Renal cortex interstitium (tissue), 11 donors: Measurements from ENCODE around the gene FAM174B. TPM values are rescaled to one million over a fixed set of nuclear protein-coding genes. Genes with fewer than 3 reads are reported as not detected.
"Not testable (repeated sequence)": the region's sequence is repeated elsewhere in the genome, so short reads cannot be mapped to it uniquely, and the experiment has no call there.

Experiments used
- DNase-seq, 11 donors: peaks; one replicate each; pipeline ENCODE4 v3.0.0-alpha.2; 2013; ENCODE audit warnings: low read depth in 9 of 11, low spot score in 4 of 11; ENCODE audit errors: extremely low read depth in 1 of 11
- polyA plus RNA-seq, 3 donors: library from polyadenylated mRNA; unstranded; fragments of 120-200 nt; gene quantifications; one replicate each; pipeline ENCODE4 v1.2.1, GENCODE V29; 2013; ENCODE audit not compliant: insufficient read length in 3 of 3

The FAM174B gene
- polyA plus RNA-seq, 3 donors, result 26.2 to 31.8 (median 30.3) TPM

DNA sequence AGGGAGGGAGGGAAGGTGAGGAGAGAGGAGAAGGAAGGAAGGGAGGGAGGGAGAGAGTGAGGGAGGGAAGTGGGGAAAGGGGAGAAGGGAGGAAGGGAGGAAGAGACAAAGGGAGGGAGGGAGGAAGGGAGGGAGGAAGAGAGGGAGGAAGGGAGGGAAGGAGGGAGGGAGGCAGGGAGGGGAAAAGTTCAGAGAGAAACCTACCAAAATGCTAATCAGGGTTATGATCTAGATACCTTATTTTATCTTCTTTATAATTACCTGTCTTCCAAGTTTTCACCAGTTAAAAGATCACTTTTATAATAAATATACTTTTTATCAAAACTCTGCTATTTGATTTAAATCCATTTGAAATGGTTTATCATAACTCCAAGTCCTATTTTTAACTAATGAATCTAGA lies 44.4 kb downstream of the FAM174B start:
- DNase-seq, result no peak

DNA sequence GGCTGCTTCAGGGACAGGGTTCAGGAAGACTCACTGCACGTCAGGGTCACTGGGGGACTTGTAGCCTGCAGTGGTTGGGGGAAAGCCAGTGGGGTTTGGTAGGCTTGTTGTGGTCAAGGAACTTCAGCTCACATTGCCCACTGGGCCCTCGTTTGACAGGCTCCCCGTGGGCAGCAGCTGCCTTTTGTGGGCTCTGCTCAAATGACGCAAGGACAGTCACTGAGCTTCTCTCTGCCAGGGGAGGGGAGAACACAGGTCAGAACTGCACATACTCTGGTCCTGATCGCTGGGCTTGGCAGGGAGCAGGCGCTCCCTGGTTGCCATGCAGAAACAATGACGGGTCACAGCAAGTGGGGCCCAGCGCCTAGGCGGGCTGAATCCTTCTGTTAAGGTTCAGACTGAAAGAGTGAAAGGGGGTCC lies 45.5 kb downstream of the FAM174B start:
- no peak for DNase-seq

- no peak for DNase-seq
These were observed 46.5 kb downstream of the FAM174B start for GRCh38 chr15:92608866-92609700.

DNA sequence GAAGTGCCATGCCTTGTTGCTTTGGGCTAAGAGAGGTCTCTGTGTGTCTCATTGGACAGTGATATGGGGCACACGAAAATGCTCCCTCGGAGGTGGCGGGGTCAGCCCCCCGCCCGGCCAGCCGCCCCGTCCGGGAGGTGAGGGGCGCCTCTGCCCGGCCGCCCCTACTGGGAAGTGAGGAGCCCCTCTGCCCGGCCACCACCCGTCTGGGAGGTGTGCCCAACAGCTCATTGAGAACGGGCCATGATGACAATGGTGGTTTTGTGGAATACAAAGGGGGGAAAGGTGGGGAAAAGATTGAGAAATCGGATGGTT lies 48.8 kb downstream of the FAM174B start:
- DNase-seq, result not testable (repeated sequence)

- no peak for DNase-seq
These were observed 49.3 kb downstream of the FAM174B start for GRCh38 chr15:92606126-92606835.

GRCh38 chr15:92605225-92605944 lies 50.2 kb downstream of the FAM174B start:
- DNase-seq, result no peak

- DNase-seq, result no peak
These were observed 51.7 kb downstream of the FAM174B start for GRCh38 chr15:92603743-92604470.

GRCh38 chr15:92603278-92603677 lies 52.3 kb downstream of the FAM174B start:
- DNase-seq, result no peak

GRCh38 chr15:92602267-92602593 lies 53.3 kb downstream of the FAM174B start:
- no peak for DNase-seq

DNA sequence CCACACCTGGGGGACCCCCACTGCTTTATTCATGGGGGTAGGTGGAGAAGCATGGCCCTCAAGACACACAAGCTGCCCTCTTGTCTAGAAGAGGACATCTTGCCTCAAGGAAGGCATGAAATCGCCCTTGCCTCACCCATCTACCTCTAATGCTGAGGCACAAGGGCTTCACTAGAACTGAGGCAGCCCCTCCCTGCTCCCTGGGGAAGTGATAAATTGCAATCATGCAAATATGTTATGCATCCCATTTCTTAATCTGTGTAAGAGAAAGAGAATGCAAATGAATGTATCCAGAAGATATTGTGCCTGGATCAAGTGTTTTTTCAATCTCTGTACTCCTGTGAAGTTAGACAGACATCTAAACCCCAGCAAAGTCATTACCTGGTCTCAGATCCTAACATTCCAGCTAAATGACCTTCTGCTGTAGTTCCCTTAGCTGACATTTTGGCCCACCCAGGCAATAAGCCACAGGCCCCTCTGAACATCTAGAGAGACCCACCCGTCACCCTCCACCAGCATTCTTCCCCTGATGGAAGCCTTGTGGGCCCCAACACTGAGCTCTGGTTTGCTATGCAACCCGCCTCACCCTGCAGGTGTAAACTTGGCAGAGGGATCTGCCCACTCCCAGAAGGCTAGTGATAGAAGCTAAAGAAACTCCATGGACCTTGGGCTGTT lies 53.8 kb downstream of the FAM174B start:
- DNase-seq, result no peak

GRCh38 chr15:92600856-92601255 lies 54.7 kb downstream of the FAM174B start:
- no peak for DNase-seq

- no peak for DNase-seq
These were observed 56.1 kb downstream of the FAM174B start for GRCh38 chr15:92599394-92599970.

DNA sequence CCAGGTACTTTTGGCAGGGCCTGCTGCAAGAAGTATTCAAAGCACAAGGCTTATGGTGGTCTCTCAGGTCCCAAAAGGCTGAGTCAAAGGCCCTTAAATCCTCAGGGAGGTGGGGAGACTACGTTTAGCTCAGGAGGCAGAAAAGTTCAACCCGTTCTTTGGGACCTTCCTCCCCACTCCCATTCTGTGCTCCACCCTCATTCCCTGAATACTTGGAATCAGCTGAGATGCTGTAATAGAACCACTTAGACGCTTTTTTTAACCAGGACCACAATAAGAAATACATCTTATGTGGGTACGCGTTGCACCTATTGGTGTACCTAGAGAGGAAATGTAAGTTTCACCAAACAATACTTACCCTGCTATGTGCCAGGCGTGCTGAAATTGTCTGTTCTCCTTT lies 58.0 kb downstream of the FAM174B start:
- DNase-seq, result no peak

DNA sequence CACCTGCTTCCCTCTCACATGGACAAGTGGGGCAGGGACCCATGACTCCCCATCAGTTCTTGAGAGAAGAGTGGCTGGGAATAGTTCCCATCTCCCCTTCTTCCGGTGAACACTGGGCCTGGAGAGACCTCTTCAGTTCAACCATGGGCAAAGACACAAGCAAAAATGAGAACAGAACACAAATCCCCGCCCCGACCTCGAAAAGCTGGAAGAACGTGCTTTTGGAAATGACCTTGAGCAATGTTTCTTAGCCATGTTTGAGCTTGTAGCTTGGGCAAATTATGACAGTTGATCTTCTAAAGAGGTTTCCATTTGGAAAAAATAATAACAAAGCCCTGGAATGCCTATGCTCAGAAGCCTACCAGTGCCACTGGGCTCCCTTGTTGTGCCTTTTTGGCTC lies 59.0 kb downstream of the FAM174B start:
- no peak for DNase-seq

DNA sequence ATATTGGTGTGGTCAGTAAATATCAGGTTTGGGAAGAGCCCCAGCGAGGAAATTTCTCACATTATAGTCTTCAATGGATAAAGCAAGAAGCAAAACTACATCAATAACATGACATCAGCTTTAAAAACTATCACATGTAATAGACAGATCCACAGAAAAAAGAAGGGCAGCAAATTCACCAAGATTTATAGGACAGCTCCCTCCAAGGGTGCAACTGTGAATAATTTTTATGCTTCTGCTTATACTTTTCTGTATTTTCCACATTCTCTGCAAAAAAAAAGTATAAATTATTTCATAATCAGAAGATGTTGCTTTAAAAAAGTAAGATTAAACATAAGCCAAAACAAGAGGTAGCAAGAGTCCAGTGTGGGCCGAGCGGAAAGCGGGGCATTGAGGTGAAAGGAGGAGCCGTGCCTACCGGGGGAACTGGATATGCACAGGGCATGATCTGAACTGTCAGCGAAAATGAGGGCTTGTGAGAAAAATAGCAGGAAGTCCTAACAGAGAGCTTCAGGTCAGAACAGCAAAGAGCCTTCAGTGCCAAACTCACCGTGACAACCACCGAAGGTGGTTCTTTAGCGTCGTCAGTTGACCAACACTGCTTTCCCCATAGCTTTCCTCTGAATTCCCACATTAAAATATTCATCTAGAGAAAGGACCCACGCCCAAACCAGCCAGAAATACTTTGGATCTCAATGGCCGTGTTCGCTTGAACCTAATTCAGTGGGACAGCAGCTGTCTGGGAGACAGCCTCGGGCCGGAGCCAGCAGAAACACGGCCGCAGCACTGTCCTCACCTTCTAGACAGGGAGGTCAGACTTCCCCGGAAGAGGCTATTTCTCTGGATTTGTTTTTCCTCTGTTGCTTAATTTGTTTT lies 59.8 kb downstream of the FAM174B start:
- peak in 9 of 11 donors; percentile 4 to 30 (median 23) for DNase-seq

DNA sequence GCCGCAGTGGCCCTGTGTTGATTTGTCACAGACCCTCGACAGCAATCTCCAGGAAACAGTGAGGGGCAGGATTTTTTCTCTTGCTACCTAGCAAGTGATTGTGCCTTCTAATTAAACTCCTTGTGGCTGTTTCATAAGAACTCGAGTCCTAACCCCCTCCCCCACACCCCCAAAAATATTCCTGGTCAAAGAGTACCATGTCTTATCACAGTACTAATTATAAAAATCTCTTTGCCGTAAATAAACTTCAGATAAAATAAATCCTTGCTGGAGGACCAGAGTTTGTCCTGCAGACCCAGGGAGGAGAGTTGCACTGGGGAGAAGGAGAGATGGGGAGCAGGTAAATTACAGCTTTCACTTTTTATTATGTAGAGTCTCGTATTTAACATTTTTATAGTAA lies 64.3 kb downstream of the FAM174B start:
- no peak for DNase-seq

DNA sequence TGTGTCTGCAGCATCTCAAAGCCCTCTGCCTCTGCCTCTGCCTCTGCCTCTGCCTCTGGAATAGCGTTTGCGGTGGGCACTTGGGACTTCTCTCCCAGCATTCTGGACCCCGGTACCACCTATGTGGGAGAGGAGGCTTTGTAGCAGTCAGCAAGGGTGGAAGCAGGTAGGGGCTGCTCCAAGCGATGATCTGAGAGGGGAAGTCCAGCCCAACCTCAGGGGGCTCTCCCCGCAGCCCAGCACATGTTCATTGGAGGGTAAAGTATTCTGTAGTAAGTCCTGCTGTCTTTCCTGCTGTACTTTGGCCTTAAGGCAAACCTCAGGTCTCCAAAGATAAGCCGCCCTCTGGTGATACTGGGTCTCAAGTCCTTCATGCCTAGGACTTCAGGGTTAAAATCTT lies 68.6 kb downstream of the FAM174B start:
- no peak for DNase-seq
